ENCODE measurements around the gene FXYD1. TPM values are rescaled to one million over a fixed set of nuclear protein-coding genes. Genes with fewer than 3 reads are reported as not detected.

The FXYD1 gene
- total RNA-seq, 1 experiment from 2014 or later = not detected

GRCh38 chr19:35136977-35137702 is 1.5 kb upstream of the FXYD1 start:
- no TSS peak for BruUV-seq (replicated peaks)
- H3K27ac Mint-ChIP-seq (ENCODE audit: low read depth, unreplicated experiment) = no peak overlapping the region
- H3K27me3 Mint-ChIP-seq (ENCODE audit: insufficient read depth, unreplicated experiment) = peaks cover 6% of the 10 kb centered on the region
- intact Hi-C loops (cut with micrococcal nuclease) = no loop called here
- H3K36me3 Mint-ChIP-seq (ENCODE audit: insufficient read depth, unreplicated experiment) = no peaks in the 10 kb centered on the region
- peaks cover 12% of the 10 kb centered on the region for H3K4me1 Mint-ChIP-seq (ENCODE audit: insufficient read depth, unreplicated experiment)
- ChIA-PET CTCF (interaction anchor here (0.6 to 5.5 kb wide), 23 partner anchors 8 to 748 kb away, joined by 3 to 91 read pairs (median 7); partner anchors contain the start of gene FXYD3), POLR2A (interaction anchor here (0.6 to 3.8 kb wide), 4 partner anchors 9 to 50 kb away, joined by 3 to 27 read pairs (median 12); partner anchors contain the start of gene FXYD3)
- H3K4me3 Mint-ChIP-seq (ENCODE audit: unreplicated experiment) = no peak overlapping the region
- DNase-seq (ENCODE audit: unreplicated experiment) = no peak
- TF ChIP-seq, protein P1, sequence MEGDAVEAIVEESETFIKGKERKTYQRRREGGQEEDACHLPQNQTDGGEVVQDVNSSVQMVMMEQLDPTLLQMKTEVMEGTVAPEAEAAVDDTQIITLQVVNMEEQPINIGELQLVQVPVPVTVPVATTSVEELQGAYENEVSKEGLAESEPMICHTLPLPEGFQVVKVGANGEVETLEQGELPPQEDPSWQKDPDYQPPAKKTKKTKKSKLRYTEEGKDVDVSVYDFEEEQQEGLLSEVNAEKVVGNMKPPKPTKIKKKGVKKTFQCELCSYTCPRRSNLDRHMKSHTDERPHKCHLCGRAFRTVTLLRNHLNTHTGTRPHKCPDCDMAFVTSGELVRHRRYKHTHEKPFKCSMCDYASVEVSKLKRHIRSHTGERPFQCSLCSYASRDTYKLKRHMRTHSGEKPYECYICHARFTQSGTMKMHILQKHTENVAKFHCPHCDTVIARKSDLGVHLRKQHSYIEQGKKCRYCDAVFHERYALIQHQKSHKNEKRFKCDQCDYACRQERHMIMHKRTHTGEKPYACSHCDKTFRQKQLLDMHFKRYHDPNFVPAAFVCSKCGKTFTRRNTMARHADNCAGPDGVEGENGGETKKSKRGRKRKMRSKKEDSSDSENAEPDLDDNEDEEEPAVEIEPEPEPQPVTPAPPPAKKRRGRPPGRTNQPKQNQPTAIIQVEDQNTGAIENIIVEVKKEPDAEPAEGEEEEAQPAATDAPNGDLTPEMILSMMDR (IDR thresholded peaks at IDR 0.05; ENCODE audit: unreplicated experiment) = no peak
- no peaks in the 10 kb centered on the region for H3K9me3 Mint-ChIP-seq (ENCODE audit: unreplicated experiment)

- TF ChIP-seq, protein P1 (IDR thresholded peaks at IDR 0.05; ENCODE audit: unreplicated experiment) = no peak
- BruUV-seq (replicated peaks) = no TSS peak
- ChIA-PET POLR2A (interaction anchor here (0.8 to 1.3 kb wide), 2 partner anchors 19 to 107 kb away, joined by 3 to 4 read pairs; no protein-coding TSS in a partner anchor), CTCF (interaction anchor here (0.5 to 2.0 kb wide), 5 partner anchors 43 to 139 kb away, joined by 3 to 6 read pairs (median 4); no protein-coding TSS in a partner anchor)
- Mint-ChIP-seq H3K4me3 (ENCODE audit: unreplicated experiment) (no peak overlapping the region), H3K27me3 (ENCODE audit: insufficient read depth, unreplicated experiment) (peaks cover 19% of the 10 kb centered on the region), H3K36me3 (ENCODE audit: insufficient read depth, unreplicated experiment) (no peaks in the 10 kb centered on the region), H3K27ac (ENCODE audit: low read depth, unreplicated experiment) (no peak overlapping the region), H3K9me3 (ENCODE audit: unreplicated experiment) (no peaks in the 10 kb centered on the region), H3K4me1 (ENCODE audit: insufficient read depth, unreplicated experiment) (peaks cover 15% of the 10 kb centered on the region)
- intact Hi-C loops (cut with micrococcal nuclease) = loop anchor here (10.0 kb wide), 1 partner anchor 324 kb away; no protein-coding TSS in a partner anchor
- DNase-seq (ENCODE audit: unreplicated experiment) = no peak
These were observed 1.8 kb downstream of the FXYD1 start for GRCh38 chr19:35140207-35140961.

GRCh38 chr19:35140962-35141836 is 2.6 kb downstream of the FXYD1 start:
- ChIA-PET POLR2A (interaction anchor here (0.6 to 1.3 kb wide), 6 partner anchors 18 to 125 kb away, joined by 3 to 4 read pairs (median 4); no protein-coding TSS in a partner anchor), CTCF (interaction anchor here (0.5 to 2.2 kb wide), 19 partner anchors 10 to 165 kb away, joined by 3 to 24 read pairs (median 5); partner anchors contain the start of gene FXYD5)
- TF ChIP-seq, protein P1 (IDR thresholded peaks at IDR 0.05; ENCODE audit: unreplicated experiment) = peak; percentile 57
- H3K4me1 Mint-ChIP-seq (ENCODE audit: insufficient read depth, unreplicated experiment) = peaks cover 15% of the 10 kb centered on the region
- H3K27ac Mint-ChIP-seq (ENCODE audit: low read depth, unreplicated experiment) = no peak overlapping the region
- H3K36me3 Mint-ChIP-seq (ENCODE audit: insufficient read depth, unreplicated experiment) = no peaks in the 10 kb centered on the region
- intact Hi-C loops (cut with micrococcal nuclease) = loop anchor here (1.0 to 10.0 kb wide), 4 partner anchors 74 to 324 kb away; no protein-coding TSS in a partner anchor
- peaks cover 19% of the 10 kb centered on the region for H3K27me3 Mint-ChIP-seq (ENCODE audit: insufficient read depth, unreplicated experiment)
- DNase-seq (ENCODE audit: unreplicated experiment) = peak; percentile 93
- BruUV-seq (replicated peaks) = no TSS peak
- H3K4me3 Mint-ChIP-seq (ENCODE audit: unreplicated experiment) = no peak overlapping the region
- H3K9me3 Mint-ChIP-seq (ENCODE audit: unreplicated experiment) = no peaks in the 10 kb centered on the region

Data from MCF 10A (cell line).